ENCODE results near the gene BFAR. TPM values are rescaled to one million over a fixed set of nuclear protein-coding genes. Genes with fewer than 3 reads are reported as not detected.
"Not testable (repeated sequence)": the region's sequence is repeated elsewhere in the genome, so short reads cannot be mapped to it uniquely, and the experiment has no call there.

Gene BFAR
- total RNA-seq, 1 experiment from 2014 or later: 83.0 TPM

DNA sequence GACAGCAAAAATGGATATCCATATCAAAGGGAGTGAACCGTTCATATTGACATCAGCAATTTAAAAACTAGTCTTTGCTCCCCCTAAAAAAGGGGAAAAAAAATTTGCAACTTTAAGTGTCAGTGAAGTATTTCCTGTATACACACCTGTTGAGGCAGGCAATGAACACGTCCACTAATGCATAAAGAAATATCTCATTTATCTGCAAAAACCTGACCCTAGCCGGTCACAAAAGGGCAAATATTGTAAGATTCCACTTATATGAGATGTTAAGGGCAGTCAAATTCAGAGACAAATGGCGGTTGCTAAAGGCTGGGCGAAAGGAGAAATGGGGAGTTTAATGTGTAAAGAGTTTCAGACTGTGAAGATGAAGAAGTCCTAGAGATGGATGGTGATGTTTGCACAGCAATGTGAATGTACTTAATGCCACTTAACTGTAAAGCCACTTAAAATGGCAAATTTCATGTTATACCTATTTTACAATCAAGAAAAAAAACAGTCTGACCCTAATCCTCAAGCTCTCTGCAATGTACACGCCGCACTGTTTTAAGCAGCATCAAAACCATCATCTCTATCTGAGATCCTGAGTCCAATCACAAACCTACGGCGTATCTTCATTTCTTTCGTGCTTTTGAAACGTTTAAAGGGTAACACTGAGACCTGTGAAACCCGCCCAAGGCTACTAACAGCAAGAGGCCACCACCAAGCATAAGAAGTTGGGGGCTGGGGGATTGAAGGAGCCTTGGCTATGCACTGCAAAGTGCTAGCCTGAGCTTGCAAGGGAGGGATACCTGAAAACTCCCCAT, 3.7 kb upstream of the BFAR start:
- Histone ChIP-seq H3K36me3 (peaks cover 48% of the 10 kb centered on the region), H3K4me3 (peak overlapping the region; percentile 75), H3K27ac (peak overlapping the region; percentile 85), H3K4me1 (replicated peaks) (peaks cover 17% of the 10 kb centered on the region), H3K9me3 (replicated peaks) (no peaks in the 10 kb centered on the region), H3K27me3 (replicated peaks) (no peaks in the 10 kb centered on the region)
- DNase-seq (ENCODE audit: low read depth in 1 of 2, low spot score in 2 of 2): no peak

DNA sequence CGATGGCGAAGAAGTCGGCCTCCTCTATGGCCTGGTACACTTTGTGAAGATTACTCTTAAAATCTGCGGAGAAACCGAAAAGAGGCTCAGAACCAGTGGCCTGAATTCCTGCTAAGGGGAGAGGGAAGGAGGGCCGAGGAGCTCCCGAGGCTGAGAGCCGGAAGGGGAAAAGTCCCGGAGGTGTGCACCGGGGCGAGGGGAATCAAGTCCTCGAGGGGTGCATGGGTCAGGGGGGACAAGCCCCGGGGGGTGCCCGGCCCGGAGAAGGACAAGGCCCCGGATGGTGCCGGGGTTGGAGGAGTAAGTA, 3.2 kb upstream of the BFAR start:
- Histone ChIP-seq H3K4me1 (replicated peaks) (peaks cover 21% of the 10 kb centered on the region), H3K4me3 (peak overlapping the region; percentile 75)
- peak in 1 of 2 experiments; percentile 49 for DNase-seq (ENCODE audit: low read depth in 1 of 2, low spot score in 2 of 2)

DNA sequence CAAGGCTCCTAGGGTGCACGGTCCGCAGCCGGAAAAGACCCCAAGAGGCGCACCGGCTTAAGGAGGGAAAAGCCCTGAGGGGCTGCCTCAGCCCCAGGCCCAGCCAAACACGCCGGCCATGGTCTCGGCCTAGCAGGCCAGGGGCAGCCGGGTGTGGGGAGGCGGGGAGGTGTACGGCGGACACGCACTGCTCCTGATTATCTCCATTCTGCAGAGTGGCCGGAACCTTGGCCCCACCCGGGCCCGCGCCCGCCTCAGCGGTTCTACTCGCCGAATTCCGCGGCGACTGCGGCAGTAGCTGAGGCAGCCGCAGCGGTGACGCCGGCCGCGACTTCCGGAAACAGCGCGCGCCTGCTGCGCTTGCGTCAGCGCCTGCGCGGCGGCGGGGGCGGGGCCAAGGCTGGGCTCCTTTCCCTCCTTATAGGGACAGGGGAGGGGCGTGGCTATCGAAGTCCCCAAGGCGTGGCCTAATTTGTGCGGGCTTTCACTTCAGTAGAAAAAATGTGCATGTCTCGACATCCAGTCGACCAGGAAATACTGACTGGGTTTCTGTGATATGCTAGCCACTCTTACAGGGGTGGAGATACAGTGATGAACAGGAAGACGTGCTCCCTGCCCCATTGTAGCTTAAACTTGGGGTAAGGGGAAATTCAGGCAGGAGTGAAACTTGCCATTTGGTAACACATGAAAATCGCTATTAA, 2.7 kb upstream of the BFAR start, which contains the start of gene PARN:
Gene PARN (minus strand): TSS at position 342 of the 701 bp plus-strand sequence. CDS start 135 bp downstream, at position 207.
- peaks cover 21% of the 10 kb centered on the region for H3K4me1 ChIP-seq (replicated peaks)
- peak within 1 kb of the TSS; percentile 75 for H3K4me3 ChIP-seq
- peak within 1 kb of the TSS; percentile 85 for H3K27ac ChIP-seq
- H3K27me3 ChIP-seq (replicated peaks): no peaks in the 10 kb centered on the region
- DNase-seq (ENCODE audit: low read depth in 1 of 2, low spot score in 2 of 2): peak; percentile 96 to 98
- H3K36me3 ChIP-seq: peaks cover 52% of the 10 kb centered on the region
- H3K9me3 ChIP-seq (replicated peaks): no peaks in the 10 kb centered on the region

More for the DNA sequence above, 3.2 kb upstream of the BFAR start:
- Histone ChIP-seq H3K9me3 (replicated peaks) (no peaks in the 10 kb centered on the region), H3K36me3 (peaks cover 48% of the 10 kb centered on the region), H3K27ac (peak overlapping the region; percentile 85), H3K27me3 (replicated peaks) (no peaks in the 10 kb centered on the region)

DNA sequence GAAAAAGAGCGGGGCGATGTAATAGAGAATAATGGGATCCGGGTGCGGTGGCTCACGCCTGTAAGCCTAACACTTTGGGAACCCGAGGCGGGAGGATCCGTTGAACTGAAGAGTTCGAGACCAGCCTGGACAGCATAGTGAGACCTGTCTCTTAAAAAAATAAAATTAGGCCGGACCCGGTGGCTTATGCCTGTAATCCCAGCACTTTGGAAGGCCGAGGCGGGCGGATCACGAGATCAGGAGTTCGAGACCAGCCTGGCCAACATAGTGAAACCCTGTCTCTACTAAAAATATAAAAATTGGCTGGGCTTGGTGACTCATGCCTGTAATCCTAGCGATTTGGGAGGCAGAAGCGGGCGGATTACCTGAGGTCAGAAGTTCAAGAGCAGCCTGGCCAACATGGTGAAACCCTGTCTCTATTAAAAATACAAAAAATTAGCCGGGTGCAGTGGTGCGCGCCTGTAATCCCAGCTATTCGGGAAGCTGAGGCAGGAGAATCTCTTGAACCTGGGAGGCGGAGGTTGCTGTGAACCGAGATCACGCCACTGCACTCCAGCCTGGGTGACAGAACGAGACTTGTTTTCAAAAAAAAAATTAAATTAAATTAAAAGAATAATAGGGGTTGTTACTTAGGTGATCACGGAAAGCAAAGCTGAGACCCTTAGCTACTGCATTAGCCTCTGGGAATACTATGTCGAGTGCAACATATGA, 2.0 kb upstream of the BFAR start:
- peak overlapping the region; percentile 75 for H3K4me3 ChIP-seq
- peak overlapping the region; percentile 85 for H3K27ac ChIP-seq
- peaks cover 50% of the 10 kb centered on the region for H3K36me3 ChIP-seq
- H3K4me1 ChIP-seq (replicated peaks): peaks cover 21% of the 10 kb centered on the region
- not testable (repeated sequence) for DNase-seq (ENCODE audit: low read depth in 1 of 2, low spot score in 2 of 2); H3K27me3 ChIP-seq (replicated peaks); H3K9me3 ChIP-seq (replicated peaks)

DNA sequence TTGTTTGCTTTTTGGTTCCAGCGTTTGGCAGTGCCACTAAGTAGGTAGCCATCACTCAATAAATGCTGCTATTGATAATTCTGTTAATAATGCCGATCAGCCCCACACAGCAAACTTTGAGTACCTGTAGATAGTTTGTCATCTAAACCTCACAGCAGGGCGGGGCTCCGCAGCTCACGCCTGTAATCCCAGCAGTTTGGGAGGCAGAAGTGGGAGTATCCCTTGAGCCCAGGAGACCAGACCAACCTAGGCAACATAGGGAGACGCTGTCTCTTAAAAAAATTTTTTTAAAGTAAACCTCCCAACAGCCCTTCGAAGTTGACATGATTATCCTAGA, 1.6 kb downstream of the BFAR start:
- H3K27me3 ChIP-seq (replicated peaks): no peaks in the 10 kb centered on the region
- H3K4me3 ChIP-seq: peak overlapping the region; percentile 91
- DNase-seq (ENCODE audit: low read depth in 1 of 2, low spot score in 2 of 2): no peak
- H3K4me1 ChIP-seq (replicated peaks): peaks cover 15% of the 10 kb centered on the region
- H3K27ac ChIP-seq: no peak overlapping the region
- no peaks in the 10 kb centered on the region for H3K9me3 ChIP-seq (replicated peaks)
- peaks cover 43% of the 10 kb centered on the region for H3K36me3 ChIP-seq

DNA sequence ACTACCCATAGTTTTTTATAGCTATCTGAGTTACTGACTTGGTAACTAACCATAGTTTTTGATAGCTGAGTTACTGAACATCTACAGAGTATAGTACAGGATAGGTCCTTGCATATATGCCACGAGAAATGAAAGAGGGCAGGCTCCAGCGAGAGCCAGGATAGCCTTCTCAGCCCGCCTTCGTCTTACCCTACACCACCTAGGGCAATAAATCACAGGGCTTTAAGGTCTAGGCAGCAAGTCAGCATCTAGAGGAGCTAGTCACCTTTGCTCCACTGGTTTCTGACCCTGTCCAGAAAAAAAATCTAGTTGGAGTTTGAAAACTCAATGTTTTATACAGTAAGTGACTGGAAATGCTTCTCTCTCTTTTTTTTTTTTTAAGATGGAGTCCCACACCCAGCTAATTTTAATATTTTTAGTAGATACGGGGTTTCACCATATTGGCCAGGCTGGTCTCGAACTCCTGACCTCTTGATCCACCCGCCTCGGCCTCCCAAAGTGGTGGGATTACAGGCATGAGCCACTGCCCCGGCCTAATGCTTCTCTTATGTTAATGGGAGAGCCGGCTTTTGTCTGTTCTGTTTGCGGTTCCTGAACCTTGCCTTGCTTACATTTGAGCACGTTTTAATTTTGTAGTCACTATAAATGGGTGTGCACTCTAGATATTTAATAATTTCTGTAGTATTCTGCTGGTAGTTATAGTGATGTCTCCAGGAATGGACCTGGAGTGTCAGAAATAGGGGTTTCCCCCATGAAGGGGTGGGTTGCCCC, 2.8 kb downstream of the BFAR start:
- Histone ChIP-seq H3K4me3 (no peak overlapping the region), H3K36me3 (peaks cover 52% of the 10 kb centered on the region), H3K4me1 (replicated peaks) (peaks cover 11% of the 10 kb centered on the region), H3K9me3 (replicated peaks) (no peaks in the 10 kb centered on the region), H3K27me3 (replicated peaks) (no peaks in the 10 kb centered on the region), H3K27ac (no peak overlapping the region)
- DNase-seq (ENCODE audit: low read depth in 1 of 2, low spot score in 2 of 2): no peak

DNA sequence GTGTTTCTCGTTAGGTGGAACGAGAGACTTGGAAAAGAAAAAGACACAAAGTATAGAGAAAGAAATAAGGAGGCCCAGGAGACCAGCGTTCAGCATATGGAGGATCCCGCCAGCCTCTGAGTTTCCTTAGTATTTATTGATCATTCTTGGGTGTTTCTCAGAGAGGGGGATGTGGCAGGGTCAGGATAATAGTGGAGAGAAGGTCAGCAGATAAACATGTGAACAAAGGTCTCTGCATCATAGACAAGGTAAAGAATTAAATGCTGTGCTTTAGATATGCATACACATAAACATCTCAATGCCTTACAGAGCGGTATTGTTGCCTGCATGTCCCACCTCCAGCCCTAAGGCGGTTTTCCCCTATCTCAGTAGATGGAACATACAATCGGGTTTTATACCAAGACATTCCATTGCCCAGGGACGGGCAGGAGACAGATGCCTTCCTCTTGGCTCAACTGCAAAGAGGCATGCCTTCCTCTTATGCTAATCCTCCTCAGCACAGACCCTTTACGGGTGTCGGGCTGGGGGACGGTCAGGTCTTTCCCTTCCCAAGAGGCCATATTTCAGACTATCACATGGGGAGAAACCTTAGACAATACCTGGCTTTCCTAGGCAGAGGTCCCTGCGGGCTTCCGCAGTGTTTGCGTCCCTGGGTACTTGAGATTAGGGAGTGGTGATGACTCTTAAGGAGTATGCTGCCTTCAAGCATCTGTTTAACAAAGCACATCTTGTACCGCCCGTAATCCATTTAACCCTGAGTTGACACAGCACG, 3.6 kb downstream of the BFAR start:
- not testable (repeated sequence) for H3K27ac ChIP-seq; H3K27me3 ChIP-seq (replicated peaks); H3K9me3 ChIP-seq (replicated peaks); H3K4me3 ChIP-seq; DNase-seq (ENCODE audit: low read depth in 1 of 2, low spot score in 2 of 2)
- Histone ChIP-seq H3K4me1 (replicated peaks) (peaks cover 10% of the 10 kb centered on the region), H3K36me3 (peaks cover 55% of the 10 kb centered on the region)

DNA sequence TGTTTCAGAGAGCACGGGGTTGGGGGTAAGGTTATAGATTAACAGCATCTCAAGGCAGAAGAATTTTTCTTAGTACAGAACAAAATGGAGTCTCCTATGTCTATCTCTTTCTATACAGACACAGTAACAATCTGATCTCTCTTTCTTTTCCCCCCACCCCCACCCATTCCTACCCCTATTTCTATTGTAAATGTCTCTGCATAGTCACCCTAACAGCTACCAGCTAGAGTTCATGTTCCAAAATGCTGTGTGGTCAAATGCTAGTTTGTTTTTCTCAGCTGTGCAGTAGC, 4.1 kb downstream of the BFAR start:
- H3K9me3 ChIP-seq (replicated peaks); H3K4me3 ChIP-seq; H3K27me3 ChIP-seq (replicated peaks); H3K4me1 ChIP-seq (replicated peaks); H3K27ac ChIP-seq; DNase-seq (ENCODE audit: low read depth in 1 of 2, low spot score in 2 of 2): not testable (repeated sequence)
- peaks cover 55% of the 10 kb centered on the region for H3K36me3 ChIP-seq

DNA sequence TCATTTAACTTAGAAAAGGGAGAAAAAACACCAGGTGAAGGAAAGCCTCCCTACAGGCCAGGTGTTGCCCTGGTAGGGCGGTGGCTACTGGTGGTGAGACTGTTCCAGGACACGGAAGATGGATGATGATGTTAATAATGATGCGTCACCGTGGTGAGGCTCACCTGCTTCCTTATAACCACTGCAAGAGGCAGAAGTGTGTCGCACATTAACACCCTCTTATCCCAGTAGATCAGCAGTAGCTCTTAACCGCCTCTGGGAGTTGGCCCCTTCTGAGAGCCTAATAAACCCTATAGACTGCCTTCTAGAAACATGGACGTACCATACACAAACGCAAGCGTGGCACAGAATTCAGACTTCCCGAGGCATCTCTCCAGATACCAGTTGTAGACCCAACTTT, 7.8 kb downstream of the BFAR start:
- DNase-seq (ENCODE audit: low read depth in 1 of 2, low spot score in 2 of 2): no peak
- Histone ChIP-seq H3K27me3 (replicated peaks) (no peaks in the 10 kb centered on the region), H3K36me3 (peaks cover 56% of the 10 kb centered on the region), H3K4me1 (replicated peaks) (no peaks in the 10 kb centered on the region), H3K4me3 (no peak overlapping the region), H3K27ac (no peak overlapping the region), H3K9me3 (replicated peaks) (no peaks in the 10 kb centered on the region)

DNA sequence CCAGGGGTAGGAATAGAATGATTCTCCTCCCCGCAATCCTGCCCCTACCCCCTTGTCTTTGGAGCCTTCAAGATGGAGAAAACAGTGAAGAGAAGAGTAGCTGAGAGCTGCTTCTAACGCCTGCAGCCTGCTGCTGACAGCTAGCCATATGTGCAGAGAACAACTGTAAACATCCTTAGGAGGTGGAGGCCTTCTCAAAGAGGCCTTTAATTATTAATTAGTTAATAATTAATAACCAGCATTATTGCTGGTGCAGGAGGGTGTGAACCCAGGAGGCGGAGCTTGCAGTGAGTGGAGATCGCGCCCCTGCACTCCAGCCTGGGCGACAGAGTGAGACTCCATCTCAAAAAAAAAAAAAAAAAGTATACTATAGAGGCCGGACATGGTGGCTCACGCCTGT, 8.5 kb downstream of the BFAR start:
- Histone ChIP-seq H3K4me3 (no peak overlapping the region), H3K36me3 (peaks cover 63% of the 10 kb centered on the region), H3K27ac (no peak overlapping the region), H3K4me1 (replicated peaks) (no peaks in the 10 kb centered on the region), H3K27me3 (replicated peaks) (no peaks in the 10 kb centered on the region), H3K9me3 (replicated peaks) (no peaks in the 10 kb centered on the region)
- no peak for DNase-seq (ENCODE audit: low read depth in 1 of 2, low spot score in 2 of 2)

DNA sequence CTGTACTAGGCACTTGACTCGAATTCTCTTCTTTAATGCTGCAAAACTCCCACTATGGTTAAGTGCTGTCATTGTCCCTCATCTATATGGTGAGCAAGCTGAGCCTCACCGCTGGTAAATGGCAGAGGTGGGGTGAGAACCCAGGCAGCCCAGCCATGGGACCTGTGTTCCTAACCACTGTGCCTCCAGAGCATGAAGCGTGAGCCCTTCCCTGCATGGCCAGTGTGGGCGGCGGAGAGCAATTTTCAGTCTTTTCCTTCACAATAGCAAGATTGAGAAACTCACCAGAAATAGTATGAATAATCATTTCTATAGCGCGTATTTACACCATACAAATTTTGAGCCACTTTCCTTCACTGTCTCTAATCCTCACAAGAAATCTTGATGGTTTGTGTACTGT, 9.2 kb downstream of the BFAR start:
- Histone ChIP-seq H3K36me3 (peaks cover 70% of the 10 kb centered on the region), H3K4me1 (replicated peaks) (no peaks in the 10 kb centered on the region), H3K4me3 (no peak overlapping the region), H3K27ac (no peak overlapping the region), H3K27me3 (replicated peaks) (no peaks in the 10 kb centered on the region), H3K9me3 (replicated peaks) (no peaks in the 10 kb centered on the region)
- DNase-seq (ENCODE audit: low read depth in 1 of 2, low spot score in 2 of 2): no peak

DNA sequence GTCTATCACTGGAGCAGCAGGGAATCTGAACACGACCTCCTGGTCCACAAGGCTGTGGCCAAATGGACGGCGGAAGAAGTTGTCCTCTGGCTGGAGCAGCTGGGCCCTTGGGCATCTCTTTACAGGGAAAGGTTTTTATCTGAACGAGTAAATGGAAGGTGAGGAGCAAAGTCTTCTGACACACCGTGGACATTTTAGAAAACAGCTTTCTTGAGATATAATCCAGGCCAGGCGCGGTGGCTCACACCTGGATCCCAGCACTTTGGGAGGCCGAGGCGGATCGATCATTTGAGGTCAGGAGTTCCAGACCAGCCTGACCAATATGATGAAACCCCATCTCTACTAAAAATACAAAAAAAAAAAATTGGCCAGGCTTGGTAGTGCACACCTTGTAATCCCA, 17.1 kb downstream of the BFAR start:
- no peak for DNase-seq (ENCODE audit: low read depth in 1 of 2, low spot score in 2 of 2)
- H3K9me3 ChIP-seq (replicated peaks): no peaks in the 10 kb centered on the region
- H3K36me3 ChIP-seq: peaks cover 86% of the 10 kb centered on the region
- no peaks in the 10 kb centered on the region for H3K27me3 ChIP-seq (replicated peaks)
- no peaks in the 10 kb centered on the region for H3K4me1 ChIP-seq (replicated peaks)
- H3K27ac ChIP-seq: no peak overlapping the region
- H3K4me3 ChIP-seq: no peak overlapping the region

DNA sequence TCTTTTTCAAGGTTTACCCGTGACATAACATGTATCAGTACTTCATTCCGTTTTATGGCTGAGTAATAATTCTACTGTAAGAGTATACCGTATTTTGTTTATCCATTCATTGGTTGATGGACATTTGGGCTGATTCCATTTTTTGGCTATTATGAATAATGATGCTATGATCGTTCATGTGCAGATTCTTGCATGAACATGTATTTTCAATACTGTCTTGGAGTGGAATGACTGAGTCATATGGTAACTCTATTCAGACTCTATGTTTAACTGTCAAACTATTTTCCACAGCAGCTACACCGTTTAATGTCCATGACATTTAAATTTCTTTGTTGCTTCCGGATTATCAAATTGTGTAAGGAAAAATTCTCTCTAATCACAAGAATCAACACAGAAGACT, 17.9 kb downstream of the BFAR start:
- no peaks in the 10 kb centered on the region for H3K4me1 ChIP-seq (replicated peaks)
- DNase-seq (ENCODE audit: low read depth in 1 of 2, low spot score in 2 of 2): no peak
- H3K36me3 ChIP-seq: peaks cover 83% of the 10 kb centered on the region
- H3K27me3 ChIP-seq (replicated peaks): no peaks in the 10 kb centered on the region
- no peak overlapping the region for H3K4me3 ChIP-seq
- H3K27ac ChIP-seq: no peak overlapping the region
- H3K9me3 ChIP-seq (replicated peaks): no peaks in the 10 kb centered on the region
